ENCODE data around the gene POLD1. TPM values are rescaled to one million over a fixed set of nuclear protein-coding genes. Genes with fewer than 3 reads are reported as not detected.

Gene POLD1
- total and polyA plus RNA-seq, 2 experiments from 2014 or later = 111 to 173 TPM

- no peaks in the 10 kb centered on the region for H3K36me3 ChIP-seq (ENCODE audit: insufficient read depth)
- H4K20me1 ChIP-seq (replicated peaks; ENCODE audit: insufficient read depth) = no peaks in the 10 kb centered on the region
- H2AFZ ChIP-seq = no peak overlapping the region
- peaks cover 43% of the 10 kb centered on the region for H3K36me3 Mint-ChIP-seq (ENCODE audit: low read depth)
- no peaks in the 10 kb centered on the region for H3K79me2 ChIP-seq (replicated peaks; ENCODE audit: insufficient read depth)
- no peaks in the 10 kb centered on the region for H3K4me1 ChIP-seq (ENCODE audit: insufficient read depth)
- TF ChIP-seq EZH2 (IDR thresholded peaks at IDR 0.05; ENCODE audit: low read depth, unreplicated experiment) (no peak), CTCF (conservative IDR thresholded peaks at IDR 0.05; ENCODE audit: low read depth in 2 of 2) (no peak), CREB1 (CRISPR knock-in tag; IDR thresholded peaks at IDR 0.05; ENCODE audit: low read depth) (no peak), ETS1 (IDR thresholded peaks at IDR 0.05) (no peak), ZNF462 (CRISPR knock-in tag; IDR thresholded peaks at IDR 0.05) (no peak), EZH2phosphoT487 (IDR thresholded peaks at IDR 0.05; ENCODE audit: unreplicated experiment) (no peak), JUNB (IDR thresholded peaks at IDR 0.05; ENCODE audit: unreplicated experiment) (no peak)
- H3K27me3 Mint-ChIP-seq (ENCODE audit: insufficient read depth, low read depth, poor library complexity) = peaks cover 8% of the 10 kb centered on the region
- H3K27ac Mint-ChIP-seq = no peak overlapping the region
- H3K4me1 Mint-ChIP-seq = no peaks in the 10 kb centered on the region
- DNase-seq (ENCODE audit: low spot score) = no peak
- H3F3A ChIP-seq (replicated peaks; ENCODE audit: low read depth) = no peaks in the 10 kb centered on the region
- no peak overlapping the region for H3K4me3 ChIP-seq
- no peaks in the 10 kb centered on the region for H3K27me3 ChIP-seq (ENCODE audit: insufficient read depth)
- peaks cover 84% of the 10 kb centered on the region for H3K9me3 Mint-ChIP-seq
- no peak overlapping the region for H3K4me3 Mint-ChIP-seq
- no peak overlapping the region for H3K4me2 ChIP-seq
- ATAC-seq = no peak
- H3K9me2 ChIP-seq (ENCODE audit: insufficient read depth) = 0 out of 2 replicates have a peak, but pooled peaks cover 3% of the 10 kb centered on the region
- H3K27ac ChIP-seq (ENCODE audit: low read depth) = no peak overlapping the region
Observed at GRCh38 chr19:50457300-50457699, 73.2 kb downstream of the POLD1 start.

Data from GM23338 (cell line).